Measurements from ENCODE around the gene TNFRSF14. TPM values are rescaled to one million over a fixed set of nuclear protein-coding genes. Genes with fewer than 3 reads are reported as not detected.

Gene TNFRSF14
- total RNA-seq, 1 donor from 2014 or later = 11.1 TPM

GRCh38 chr1:2528016-2528415, 28.2 kb upstream of the TNFRSF14 start:
- Histone ChIP-seq H3K4me3 (ENCODE audit: low read depth, low read length) (no peak overlapping the region), H3K36me3 (ENCODE audit: control insufficient read depth, insufficient read depth, low read length) (no peaks in the 10 kb centered on the region), H3K27me3 (ENCODE audit: control insufficient read depth, insufficient read depth, low read length) (no peaks in the 10 kb centered on the region)
- DNase-seq (ENCODE audit: low read depth) (no peak), FAIRE-seq (no peak)
- no peak for TF ChIP-seq CTCF (IDR thresholded peaks at IDR 0.05; ENCODE audit: insufficient read depth, low read length, severe bottlenecking)

DNA sequence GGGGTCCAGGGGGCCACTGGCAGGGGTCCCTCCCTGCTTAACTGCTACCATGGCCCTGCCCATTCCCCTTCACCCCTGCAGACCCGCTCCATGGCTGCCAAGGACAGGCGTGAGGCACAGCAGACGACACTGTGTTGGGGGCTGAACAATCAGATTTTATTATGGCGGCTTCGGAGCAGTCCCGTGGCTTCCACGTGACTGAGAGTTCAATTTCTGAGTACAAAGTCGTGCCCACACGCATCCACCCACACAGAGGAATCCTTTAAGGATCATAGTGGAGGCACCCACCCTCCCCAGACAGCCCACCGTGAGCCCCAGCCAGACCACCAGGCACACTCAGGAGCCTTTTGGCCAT, 27.6 kb upstream of the TNFRSF14 start:
- Histone ChIP-seq H3K4me3 (ENCODE audit: low read depth, low read length) (no peak overlapping the region), H3K36me3 (ENCODE audit: control insufficient read depth, insufficient read depth, low read length) (no peaks in the 10 kb centered on the region), H3K27me3 (ENCODE audit: control insufficient read depth, insufficient read depth, low read length) (no peaks in the 10 kb centered on the region)
- TF ChIP-seq CTCF (IDR thresholded peaks at IDR 0.05; ENCODE audit: insufficient read depth, low read length, severe bottlenecking) = no peak
- FAIRE-seq (no peak), DNase-seq (ENCODE audit: low read depth) (no peak)

- H3K4me3 ChIP-seq (ENCODE audit: low read depth, low read length) = peak overlapping the region; percentile 13
Measured at GRCh38 chr1:2528966-2529783, 27.0 kb upstream of the TNFRSF14 start.

GRCh38 chr1:2529784-2530512, 26.2 kb upstream of the TNFRSF14 start, which contains the start of gene HES5:
TSS of gene HES5 (minus strand) at chr1:2530263. CDS start at chr1:2530164, 99 bp downstream.
- DNase-seq (ENCODE audit: low read depth) (no peak), FAIRE-seq (no peak)
- Histone ChIP-seq H3K4me3 (ENCODE audit: low read depth, low read length) (peak within 1 kb of the TSS; percentile 20), H3K36me3 (ENCODE audit: control insufficient read depth, insufficient read depth, low read length) (no peaks in the 10 kb centered on the region), H3K27me3 (ENCODE audit: control insufficient read depth, insufficient read depth, low read length) (no peaks in the 10 kb centered on the region)
- TF ChIP-seq CTCF (IDR thresholded peaks at IDR 0.05; ENCODE audit: insufficient read depth, low read length, severe bottlenecking) = no peak

More at GRCh38 chr1:2528966-2529783, 27.0 kb upstream of the TNFRSF14 start:
- no peak for TF ChIP-seq CTCF (IDR thresholded peaks at IDR 0.05; ENCODE audit: insufficient read depth, low read length, severe bottlenecking)
- FAIRE-seq = no peak
- Histone ChIP-seq H3K36me3 (ENCODE audit: control insufficient read depth, insufficient read depth, low read length) (no peaks in the 10 kb centered on the region), H3K27me3 (ENCODE audit: control insufficient read depth, insufficient read depth, low read length) (no peaks in the 10 kb centered on the region)
- no peak for DNase-seq (ENCODE audit: low read depth)

DNA sequence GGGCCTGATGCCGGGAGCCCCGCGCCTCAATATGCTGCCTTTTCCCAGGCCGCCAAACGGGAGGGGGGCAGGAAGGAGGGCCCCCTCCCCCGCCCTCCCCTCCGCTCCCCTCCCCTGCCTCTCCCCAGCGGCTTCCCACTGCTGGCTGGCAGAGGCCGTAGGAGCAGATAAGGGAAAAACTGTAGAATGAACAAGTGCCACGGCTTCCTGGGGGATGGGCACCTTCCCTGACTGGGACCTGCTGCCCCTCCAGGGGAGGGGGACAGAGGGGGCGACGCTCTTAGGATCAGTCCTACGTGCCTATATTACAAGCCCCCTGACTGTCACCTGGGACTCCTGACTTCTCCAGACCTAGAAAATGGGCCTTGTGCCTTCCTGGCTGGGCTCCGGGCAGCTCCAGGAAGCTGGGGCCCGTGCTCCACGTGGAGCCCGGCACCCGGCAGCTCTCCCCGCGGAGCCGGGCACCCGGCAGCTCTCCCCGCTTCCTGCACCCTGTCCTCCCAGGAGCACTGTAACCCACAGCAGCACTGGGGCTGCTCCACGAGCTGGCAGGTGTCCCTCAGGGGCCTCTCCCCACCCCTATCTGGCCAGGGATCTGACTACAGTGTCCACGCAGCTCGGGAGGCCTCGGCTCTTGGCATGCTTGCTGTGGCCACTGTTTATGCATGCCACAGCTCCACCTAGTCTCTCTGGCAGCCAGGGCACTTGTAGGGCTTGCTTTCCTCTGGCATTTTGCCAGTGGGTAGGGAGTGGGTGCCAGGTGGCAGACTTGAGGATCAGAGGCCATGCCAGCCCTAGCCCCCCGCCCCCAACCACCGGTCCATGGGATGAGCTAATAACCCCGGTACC, 25.4 kb upstream of the TNFRSF14 start:
- TF ChIP-seq CTCF (IDR thresholded peaks at IDR 0.05; ENCODE audit: insufficient read depth, low read length, severe bottlenecking) = peak; percentile 17
- Histone ChIP-seq H3K4me3 (ENCODE audit: low read depth, low read length) (no peak overlapping the region), H3K27me3 (ENCODE audit: control insufficient read depth, insufficient read depth, low read length) (no peaks in the 10 kb centered on the region), H3K36me3 (ENCODE audit: control insufficient read depth, insufficient read depth, low read length) (no peaks in the 10 kb centered on the region)
- DNase-seq (ENCODE audit: low read depth) (no peak), FAIRE-seq (no peak)

All from bronchial epithelial cell (primary cell).